OCI-M1 (cell line): ENCODE data around the gene LTF.

Source experiments
- DNase-seq: peaks from one replicate; lab custom pipeline; 2025; lab: John Stamatoyannopoulos, UW

LTF gene

DNA sequence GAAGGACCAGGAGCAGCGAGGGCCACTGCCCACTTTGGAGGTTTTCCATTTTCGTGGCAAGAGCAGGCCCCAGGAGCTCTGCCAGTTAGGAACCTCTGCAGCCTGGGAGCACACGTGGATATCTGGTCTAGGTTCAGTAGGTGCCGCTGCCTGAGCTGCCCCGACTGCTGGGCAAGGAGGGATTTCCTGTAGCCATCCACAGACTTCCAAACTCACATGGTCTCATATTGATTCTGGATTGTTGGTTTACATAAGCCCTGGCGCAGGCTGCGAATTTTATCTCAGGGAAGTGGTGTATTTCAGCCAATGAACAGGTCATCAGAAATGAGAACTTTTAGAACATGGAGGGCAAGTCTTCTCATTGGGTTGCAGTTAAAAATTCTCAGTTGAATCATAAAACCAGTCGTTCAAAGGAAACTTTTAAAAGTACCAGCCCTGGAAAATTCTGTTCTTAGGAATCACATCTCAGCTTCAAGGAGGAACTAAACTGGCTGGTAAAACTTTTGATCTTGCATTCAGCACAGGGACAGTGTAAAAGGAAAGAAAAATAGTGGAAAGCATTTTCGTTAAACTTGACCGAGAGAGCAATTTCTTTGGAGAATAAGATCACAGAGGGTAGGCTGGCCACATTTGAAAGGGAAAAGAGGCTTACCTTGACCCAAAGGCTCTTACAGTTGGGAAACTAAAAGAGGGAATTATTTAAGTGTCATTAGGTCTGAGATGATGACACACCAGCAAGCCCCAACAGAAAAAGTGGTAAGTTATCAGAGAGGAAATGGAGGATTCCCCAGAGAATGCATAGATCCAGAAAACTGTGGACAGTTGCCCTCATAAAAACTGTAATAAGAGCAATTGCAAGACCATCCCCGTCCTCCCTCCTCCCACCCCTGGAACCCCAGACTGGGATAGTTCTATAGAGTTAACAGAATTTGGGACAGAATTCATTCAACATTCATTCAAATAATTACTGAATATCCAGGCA, 26.7 kb upstream of the LTF start:
- DNase-seq = no peak

DNA sequence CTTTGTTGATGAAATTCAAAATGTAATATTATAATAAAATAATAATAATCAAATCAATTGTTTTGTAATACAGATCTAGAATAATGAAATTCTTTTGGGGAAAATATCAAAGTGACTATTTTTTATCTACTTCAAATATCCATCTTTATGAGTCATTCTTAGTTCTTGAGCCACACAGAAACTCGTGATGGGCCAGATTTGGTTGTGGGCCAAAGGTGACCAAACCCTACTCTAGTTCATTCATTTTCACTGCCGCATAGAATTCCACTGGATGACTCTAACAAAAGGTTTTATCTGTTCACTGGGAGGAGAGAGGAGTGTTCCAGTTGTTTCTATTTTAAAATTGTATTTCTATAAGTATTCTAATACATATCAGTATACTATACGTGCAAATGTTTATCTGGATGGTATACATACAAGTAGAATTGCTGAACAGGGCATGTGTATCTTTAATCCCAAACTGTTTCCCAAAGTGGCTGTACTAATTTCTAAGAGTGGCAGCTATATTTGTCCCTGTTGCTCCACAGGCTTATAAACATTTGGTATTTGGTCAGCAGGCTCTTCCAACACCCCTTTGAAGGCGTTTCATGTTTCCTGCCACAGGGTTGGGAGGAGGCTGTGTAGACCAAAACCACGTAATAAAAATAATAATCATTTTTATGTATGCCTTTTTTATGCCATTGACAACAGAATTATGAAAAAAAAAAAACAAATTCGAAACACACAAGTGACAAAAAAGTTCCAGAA, 25.8 kb upstream of the LTF start:
- DNase-seq = peak; percentile 18

DNA sequence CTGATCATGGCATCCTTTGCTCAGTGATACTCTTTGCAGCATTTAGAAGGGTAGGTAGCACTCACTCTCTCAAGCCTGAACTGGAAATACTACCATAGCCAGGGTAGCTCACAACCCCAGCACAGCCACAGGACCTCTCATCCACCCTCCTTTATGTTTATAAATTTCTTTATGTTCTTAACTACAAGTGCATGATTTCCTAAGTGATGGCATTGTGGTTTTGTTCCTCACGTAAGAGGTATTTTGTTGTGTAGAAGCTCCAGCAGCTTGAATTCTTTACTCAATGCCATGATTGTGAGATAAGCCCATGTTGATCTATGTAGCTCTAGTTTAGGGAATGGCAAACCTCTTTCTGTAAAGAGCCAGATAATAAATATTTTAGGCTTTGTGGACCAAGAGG, 25.2 kb upstream of the LTF start:
- DNase-seq = peak; percentile 22

DNA sequence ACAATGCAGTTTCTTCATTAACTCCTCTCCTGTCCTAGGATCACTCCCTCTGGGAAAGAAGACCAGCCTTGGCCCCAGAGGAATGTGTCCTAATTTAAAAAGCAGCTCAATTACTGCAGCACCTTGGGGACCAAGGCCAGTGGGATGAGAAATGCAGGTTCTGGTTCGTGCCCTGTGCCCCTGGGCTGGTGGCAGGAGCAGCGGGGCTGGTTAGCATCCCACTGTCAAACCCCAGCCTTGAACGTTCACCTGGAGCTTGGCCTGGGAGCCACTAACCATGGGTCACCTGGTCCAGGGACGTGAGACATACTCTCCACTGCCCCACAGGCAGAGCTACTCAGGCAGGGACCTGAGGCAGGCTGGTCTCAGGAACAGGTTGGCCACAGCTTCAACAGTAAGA, 24.7 kb upstream of the LTF start:
- DNase-seq = no peak

DNA sequence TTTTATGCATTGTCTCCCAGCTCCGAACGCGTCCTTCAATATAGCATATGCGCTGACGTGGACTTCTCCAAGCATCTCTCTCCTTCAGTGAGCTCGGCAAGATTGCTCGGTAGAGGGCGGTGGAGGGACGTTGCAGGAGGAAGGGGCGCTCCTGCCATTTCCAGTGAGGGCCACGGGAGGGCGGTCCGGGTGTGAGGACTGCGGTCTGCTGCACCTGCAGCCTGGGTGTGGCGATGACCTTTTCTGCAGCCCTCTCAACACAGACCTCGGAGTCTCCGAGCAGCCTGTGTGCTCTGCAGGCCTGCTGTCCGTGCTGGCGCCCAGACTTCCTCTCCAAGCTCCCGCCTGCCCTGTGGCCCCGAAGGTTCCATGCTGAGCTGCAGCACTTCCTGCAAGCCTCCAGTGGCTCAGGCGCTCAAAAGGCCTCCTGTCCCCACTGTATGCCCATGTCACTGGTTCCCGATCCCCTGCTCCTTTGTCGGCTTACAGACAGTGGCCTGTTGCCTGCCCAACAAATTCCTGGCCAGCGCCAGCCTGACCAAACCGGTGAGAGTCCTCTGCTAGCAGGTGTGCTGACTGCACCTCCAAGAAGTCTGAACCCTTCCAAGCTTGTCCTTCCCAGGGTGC, 24.1 kb upstream of the LTF start:
- DNase-seq = peak; percentile 96

DNA sequence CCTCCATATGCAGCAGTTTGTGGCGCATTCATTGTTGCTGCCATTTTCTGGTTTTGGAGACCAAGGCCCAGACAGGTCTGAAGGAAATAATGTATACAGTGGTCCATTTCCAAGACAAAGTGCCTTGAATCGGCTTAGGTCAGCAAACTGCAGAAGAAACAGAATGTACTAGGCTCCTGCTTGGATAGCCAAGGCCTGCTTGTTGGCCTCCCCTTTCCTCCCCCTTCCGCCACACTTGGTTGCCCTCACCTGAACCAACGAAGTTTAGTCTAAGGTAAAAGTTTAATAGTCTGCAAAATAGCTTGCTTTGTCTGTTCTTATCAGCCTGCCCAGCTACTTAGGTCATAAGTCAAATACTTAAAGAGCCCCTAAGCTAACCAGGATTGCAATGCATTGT, 21.1 kb upstream of the LTF start:
- DNase-seq = no peak

DNA sequence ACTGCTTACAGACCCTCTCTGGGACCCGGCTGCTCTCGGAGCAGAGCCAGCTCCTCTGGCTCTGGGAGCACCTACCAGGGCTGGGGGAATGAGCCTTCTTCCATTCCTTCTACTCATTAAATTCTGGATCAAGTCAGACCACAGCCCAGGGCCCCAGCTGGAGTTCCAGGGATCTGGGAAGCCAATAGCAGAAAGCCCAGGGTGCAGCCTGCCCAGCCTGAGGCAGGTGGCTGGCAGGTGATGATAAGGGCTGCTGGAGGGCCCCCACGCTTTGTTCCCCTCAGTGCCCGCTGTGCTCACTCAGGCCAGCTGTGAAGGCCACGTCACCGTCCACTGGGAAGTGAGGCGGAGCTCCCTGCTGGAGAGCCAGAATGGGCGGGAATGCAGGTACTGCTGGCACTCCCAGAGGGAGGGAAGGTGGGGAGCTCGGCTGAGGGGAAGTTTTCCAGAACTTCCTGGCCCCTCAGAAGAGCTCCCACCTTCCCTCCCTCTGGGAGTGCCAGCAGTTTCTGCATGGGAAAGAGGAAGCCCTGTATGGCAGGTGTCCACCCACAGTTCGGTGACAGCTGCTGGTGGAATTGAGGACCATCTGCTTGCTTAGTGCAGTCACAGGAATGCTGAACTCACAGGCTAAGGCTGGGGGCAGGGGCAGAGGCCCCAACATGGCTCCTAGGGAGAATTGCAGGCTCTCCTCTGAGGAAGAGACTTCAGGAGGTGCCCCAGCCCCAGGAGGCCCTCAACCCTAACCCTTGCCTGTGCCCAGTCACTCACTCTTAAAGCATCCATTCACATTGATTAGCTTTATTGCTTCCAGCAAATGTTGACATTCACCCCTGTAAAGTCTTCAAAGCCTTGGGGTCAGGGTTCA, 20.4 kb upstream of the LTF start:
- no peak for DNase-seq

DNA sequence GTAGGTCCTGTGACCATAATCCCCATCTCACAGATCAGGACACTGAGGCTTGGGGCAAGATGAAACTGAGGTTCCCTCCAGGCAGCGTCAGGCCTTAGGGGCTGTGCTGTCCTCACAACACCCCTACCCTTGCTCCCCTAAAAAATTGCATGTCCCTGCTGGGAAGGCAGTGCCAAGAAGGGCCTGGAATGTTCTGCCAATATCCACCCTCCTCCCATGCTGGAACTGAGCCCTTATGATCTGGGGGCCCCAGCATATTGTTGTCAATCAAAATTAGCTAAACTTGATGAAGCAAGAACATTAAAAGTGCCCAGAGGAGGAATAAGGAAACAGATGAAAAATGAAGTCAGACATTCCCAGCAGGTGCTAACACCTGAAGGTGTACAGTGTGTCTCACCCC, 19.7 kb upstream of the LTF start:
- no peak for DNase-seq

DNA sequence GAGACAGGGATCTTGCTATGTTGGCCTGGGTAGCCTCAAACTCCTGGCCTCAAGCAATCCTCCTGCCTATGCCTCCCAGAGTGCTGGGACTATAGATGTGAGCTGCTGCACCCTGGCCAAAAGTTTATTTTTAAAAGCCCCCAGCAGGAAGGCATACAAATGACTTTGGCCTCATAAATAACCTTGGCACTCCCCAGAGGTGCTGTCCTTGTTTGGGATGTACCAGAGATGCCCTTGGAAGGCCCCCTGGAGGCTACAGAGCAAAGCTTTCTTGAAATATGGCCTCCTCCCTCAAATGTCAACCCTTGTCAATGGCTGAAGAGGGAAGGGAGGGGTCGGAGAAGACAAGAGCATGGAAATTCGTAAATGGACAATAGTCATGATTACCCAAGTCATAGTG, 19.1 kb upstream of the LTF start:
- DNase-seq = no peak

DNA sequence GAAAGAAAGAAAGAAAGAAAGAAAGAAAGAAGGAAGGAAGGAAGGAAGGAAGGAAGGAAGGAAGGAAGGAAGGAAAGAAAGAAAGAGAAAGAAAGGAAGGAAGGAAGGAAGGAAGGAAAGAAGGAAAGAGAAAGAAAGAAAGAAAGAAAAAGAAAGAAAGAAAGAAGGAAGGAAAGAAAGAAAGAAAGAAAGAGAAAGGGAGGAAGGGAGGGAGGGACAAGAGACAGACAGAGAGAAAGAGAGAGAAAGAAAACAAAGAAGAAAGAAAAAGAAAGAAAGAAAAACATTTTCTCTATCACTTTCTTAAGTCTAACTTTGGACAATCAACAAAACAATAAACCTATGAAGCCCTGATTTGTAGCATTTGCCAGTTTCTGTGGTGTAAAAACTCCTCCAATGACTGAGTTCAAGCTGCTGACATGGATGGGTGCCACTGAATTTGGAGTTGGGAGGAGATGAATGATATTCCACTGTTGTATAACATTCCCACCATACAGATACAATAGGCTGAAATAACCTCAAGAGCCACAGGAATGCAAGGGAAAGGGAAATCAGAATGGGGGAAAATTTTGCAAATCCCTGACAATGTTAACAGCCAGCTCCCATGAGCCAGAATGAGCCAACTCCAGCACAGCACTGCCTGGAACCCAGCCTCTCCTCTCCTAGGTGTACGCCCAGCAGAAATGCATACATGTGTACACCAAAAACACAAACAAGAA, 18.1 kb upstream of the LTF start:
- DNase-seq = no peak

DNA sequence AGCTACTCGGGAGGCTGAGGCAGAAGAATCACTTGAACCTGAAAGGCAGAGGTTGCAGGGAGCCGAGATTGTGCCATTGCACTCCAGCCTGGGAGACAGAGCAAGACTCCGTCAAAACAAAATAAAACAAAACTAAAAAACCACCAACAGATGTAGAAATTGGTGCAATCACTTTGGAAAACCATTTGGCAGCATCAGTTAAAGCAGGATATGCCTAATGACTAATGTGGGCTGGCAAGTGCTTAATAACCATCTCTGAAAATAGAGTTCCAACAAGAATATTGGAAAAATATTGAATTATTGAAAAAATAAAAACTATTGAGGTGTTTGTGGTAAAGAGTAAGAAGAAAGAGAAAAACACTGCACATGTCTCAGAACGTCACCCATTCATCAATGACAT, 16.9 kb upstream of the LTF start:
- no peak for DNase-seq

DNA sequence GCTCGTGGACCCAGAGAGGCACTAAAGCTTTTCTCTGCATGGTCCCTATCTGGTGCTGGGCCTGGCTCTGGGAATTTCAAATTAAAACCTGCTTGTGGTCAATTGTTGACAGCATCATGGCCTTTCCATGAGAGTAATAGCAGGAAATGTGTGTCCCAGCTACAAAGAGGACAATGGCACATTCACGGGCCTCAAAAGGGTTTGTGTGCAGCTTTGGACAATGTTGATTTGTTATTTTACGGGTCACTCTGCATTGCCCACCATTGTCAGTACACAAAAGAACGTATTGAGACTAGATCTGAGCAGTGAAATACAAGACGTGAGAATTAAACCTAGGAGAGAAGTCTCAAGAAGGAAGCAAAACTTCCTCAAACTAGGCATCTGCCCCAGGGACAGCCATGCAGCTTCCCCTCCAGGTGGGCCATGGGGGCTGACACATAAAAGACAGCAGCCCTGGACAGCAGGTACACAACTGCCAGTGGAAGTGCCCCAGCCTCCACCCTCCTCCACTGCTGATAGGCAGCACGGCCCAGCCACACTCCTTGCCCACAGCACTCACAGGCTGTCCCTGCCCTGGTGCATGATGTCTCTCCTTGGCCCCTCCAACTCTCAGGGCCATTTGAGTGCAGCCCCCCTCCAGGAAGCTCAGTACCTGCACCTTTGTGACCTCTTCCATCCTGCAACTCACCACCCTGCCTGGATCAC, 15.9 kb upstream of the LTF start:
- no peak for DNase-seq

DNA sequence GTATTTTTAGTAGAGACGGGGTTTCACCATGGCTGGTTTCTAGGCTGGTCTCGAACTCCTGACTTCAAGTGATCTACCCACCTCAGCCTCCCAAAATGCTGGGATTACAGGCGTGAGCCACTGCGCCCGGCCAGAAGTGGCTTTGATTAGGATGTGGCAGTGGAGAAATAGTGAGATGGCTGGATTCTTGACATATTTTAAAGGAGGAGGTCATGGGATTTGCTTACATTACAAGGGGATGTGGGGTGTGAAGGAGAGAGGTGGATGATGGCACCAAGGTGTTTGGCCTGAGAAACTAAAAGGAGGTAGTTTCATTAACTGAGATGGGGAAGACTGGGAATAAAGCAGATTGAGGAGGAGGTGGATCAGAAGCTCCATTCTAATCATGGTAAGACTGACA, 15.0 kb upstream of the LTF start:
- no peak for DNase-seq

DNA sequence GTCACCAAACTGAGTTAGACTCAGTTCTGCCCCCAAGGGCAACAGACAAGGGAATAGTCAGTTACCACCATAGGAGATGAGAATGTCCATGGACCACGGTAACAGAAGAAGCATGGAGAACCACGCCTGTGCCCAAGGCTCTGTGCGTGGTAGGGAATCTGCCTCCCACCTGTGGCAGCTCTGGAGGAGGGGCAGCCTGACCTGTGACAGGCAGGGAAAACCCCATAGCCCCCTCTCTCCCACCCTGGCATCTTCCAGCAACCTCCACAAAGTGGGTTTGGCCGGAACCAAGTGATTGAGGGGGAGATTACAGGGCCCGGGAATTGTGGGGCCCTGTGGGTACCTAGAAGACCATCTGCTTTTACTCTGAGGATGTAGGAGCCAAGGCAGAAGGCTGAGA, 14.3 kb upstream of the LTF start:
- DNase-seq = no peak

DNA sequence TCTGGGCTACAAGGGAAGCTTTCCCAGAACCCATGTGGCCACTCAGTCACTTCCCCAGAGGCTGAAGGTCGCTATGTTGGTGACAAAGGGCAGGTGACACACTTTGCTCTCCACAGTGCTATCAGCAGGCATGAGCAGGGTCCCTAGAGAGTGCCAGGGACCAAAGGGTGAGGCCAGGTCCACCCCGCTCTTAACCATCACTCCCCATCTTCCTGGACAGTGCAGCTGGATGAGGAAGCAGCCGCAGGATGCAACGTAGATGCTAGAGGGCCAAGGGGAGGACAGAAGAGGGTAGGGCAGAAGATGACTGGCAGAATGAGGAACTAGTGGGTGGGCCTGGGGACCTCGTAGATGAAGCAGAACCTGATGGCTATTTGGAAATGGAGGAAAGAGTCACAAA, 13.6 kb upstream of the LTF start:
- DNase-seq = no peak

DNA sequence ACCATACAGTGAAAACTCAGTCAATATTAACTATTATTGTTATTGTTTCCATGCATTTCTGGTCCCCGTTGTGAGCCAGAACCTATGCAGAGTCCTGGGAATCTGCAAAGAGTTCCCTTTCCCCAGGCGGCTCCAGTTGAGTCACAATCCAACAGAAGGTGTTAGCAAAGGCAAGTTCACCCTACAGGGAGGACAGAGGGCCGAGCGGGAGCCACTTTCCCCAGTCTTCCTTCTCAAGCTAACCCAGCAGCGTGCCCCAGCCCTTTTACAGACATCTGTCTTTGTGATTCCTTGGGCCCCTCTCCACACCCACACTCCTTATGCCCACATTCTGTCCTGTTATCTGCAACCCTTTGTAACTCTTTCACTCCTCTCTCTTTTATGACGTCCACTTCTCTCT, 13.1 kb upstream of the LTF start:
- no peak for DNase-seq

DNA sequence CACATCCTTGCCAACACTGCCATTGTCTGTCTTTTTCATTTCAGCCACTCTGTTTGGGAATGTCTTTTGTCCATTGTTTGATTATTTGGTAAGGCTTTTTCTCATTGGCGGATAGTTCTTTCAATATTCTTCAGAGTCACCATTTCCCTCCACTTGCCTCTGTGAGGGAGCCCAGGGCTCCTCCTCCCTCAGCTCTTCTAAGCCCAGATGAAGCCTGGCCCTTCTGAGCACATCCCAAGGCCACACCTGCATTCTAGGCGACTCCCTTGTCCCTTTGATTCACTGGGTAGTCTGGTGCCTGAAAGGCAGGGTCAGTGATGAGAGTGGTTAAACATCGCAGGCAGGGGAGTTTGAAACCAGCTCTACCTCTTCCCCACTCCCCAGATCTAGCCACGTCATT, 12.4 kb upstream of the LTF start:
- DNase-seq = no peak

DNA sequence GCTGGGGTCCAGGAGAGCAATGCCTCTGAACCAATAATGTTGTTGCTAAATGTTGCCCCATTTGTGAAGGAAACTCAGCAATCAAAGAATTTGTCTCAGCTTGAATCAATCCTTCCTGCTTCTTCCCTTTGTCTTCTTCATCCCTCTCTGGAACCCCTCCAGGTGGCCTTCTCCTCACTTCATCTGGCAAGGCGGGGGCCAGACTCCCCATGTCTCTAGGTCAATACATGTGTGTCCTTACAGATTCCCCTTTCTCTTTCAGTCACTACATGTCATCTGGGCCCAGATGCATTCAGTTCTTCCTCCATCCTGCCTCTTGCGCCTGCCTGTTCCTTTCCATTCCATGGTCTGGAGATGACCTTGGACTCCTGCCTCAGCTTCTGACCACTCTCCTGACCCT, 8.0 kb upstream of the LTF start:
- DNase-seq = no peak

DNA sequence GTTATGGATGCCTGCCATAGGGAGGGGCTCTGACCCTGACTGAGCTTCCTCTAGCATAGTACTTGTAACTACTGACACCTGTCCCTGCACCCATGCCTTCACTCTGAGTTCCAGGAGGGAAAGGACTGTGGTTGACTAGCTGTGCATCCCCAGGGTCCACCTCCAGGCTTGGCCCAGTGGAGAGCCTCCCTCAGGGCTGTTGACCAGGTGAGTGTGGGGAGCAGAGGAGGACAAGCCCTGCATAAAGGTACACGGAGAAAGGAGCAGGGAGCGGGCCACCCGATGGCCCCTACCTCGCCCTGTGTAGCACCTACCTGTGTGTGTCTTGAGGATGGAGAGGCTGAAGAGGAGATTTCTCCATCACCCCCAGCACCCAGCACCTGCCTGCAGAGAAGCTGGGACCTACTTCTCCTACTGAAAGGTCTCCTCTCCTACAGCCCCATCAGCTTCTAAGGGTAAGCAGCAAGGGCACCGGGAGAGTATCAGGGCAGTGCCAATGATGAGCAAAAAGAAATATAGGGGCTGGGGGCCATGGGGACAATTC, 6.7 kb upstream of the LTF start:
- no peak for DNase-seq

DNA sequence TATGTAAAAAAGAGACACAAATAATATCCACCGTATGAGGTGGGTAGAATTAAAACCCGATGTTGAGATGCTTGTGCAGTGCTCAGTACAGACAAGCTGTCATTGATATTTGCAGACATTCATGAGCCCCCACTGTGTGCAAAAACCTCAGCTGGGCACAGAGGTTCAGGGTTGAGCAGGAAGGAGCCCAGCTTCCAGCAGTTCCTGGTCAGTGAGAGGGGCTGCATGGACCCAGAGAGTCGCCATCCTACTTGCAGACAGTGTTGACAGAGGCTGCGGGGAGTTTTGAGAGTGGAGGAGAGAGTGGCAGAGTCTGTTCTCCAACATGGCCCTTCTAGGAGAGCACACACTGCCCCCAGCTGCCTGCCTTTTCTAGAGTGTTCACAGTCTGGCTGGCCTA, 6.1 kb upstream of the LTF start:
- no peak for DNase-seq
